Heart left ventricle (tissue), 13 donors: ENCODE measurements around the gene ANO3.

Experiments
- CTCF ChIP-seq, 12 donors: fragments of 200-600 bp; sonication (generic) in 4 of 12; IDR thresholded peaks; one replicate each; pipeline versions ENCODE4 v1.5.0 to v1.8.0; 2018 to 2022; ENCODE audit warnings: antibody characterized with exemption in 12 of 12, mild to moderate bottlenecking in 5 of 12
- POLR2A ChIP-seq, 2 donors: fragments of 450-650 bp; IDR thresholded peaks; one replicate each; pipeline ENCODE4 v1.6.1; 2017; ENCODE audit warnings: antibody characterized with exemption in 2 of 2, mild to moderate bottlenecking in 2 of 2, moderate library complexity in 2 of 2
- donor health status: ischemic (EF 13 %, LVEDD 7.1; RV severe dilation, severe dysfunction).
- donor health status: DM: no; HTN: yes; CAD: no.
- donor health status: DM: no; HTN: no; CAD: no.
- donor health status: ischemic (EF 25% LVEDD 6.9; RV normal size, moderate dysfunction).
- donor health status: ischemic (EF 25% LVEDD 5.7; RV mildly dilated, moderate dysfunction).
- donor health status: ischemic (EF 35%, LVEDD 5.7; RV mildly dilated, moderate dysfunction).
- donor health status: nonischemic (EF 11% LVEDD 7.7; RV severe dilation, severe dysfunction).
- donor health status: DM: yes; HTN: yes; CAD: no.
- donor health status: PGD.
- donor health status: ischemic (EF 29% LVEDD 5.4; RV normal size, mild dysfunction).
- donor health status: nonischemic (EF 23%, LVEDD 6.1; RV moderate dilation, normal function).

- TF ChIP-seq CTCF (IDR thresholded peaks at IDR 0.05) (no peak), POLR2A (IDR thresholded peaks at IDR 0.05) (no peak)
Measured at GRCh38 chr11:26473216-26474194, 141.6 kb downstream of the ANO3 start.
